Ovary (tissue), 3 donors: ENCODE data around the gene OR6C74.

ENCODE experiments used
- CTCF ChIP-seq, 3 donors: fragments of 450-650 bp in 2 of 3; fragments of 200-600 bp in 1 of 3; IDR thresholded peaks; one replicate each; pipeline versions ENCODE4 v1.5.1 to v1.8.0; 2016 to 2022; ENCODE audit warnings: antibody characterized with exemption in 3 of 3, mild to moderate bottlenecking in 1 of 3
- EP300 ChIP-seq: sonication (generic); formaldehyde crosslinking; IDR thresholded peaks from one replicate; pipeline ENCODE4 v1.6.1; 2017; ENCODE audit warnings: antibody characterized with exemption
- POLR2A ChIP-seq: fragments of 450-650 bp; IDR thresholded peaks from one replicate; pipeline ENCODE4 v1.6.1; 2017; ENCODE audit warnings: antibody characterized with exemption, mild to moderate bottlenecking, moderate library complexity
- donor health status: DM: no; HTN: no; CAD: no.

- TF ChIP-seq CTCF (IDR thresholded peaks at IDR 0.05): no peak
- TF ChIP-seq POLR2A: no peak
- no peak for TF ChIP-seq EP300
These were observed 13.9 kb downstream of the OR6C74 start for GRCh38 chr12:55258303-55258702.
